Endothelial cell of umbilical vein (primary cell): ENCODE measurements around the gene PLCXD1. TPM values are rescaled to one million over a fixed set of nuclear protein-coding genes. Genes with fewer than 3 reads are reported as not detected.

Experiments used
- BruUV-seq: library from RNA; stranded (reverse); fragments of 400-500 nt; replicated peaks from 2 replicates; lab custom pipeline; 2021; lab: Mats Ljungman, UMichigan
- CTCF ChIA-PET: fragments of 300-600, 350-600 bp; sonication (Branson Sonifier 250); formaldehyde crosslinking; loops from one replicate; lab custom pipeline; 2021; ENCODE audit warnings: antibody characterized with exemption, inconsistent platforms; lab: Charles Lee
- POLR2A ChIA-PET: fragments of 300-600, 350-600 bp; sonication (Branson Sonifier 250); formaldehyde crosslinking; loops from one replicate; lab custom pipeline; 2021; ENCODE audit warnings: antibody characterized with exemption, inconsistent platforms; lab: Charles Lee
- DNase-seq: peaks from one replicate; pipeline ENCODE4 v3.0.0-alpha.2; 2011; ENCODE audit warnings: low read depth, low spot score
- FAIRE-seq: peaks from 2 replicates; lab custom pipeline; 2011; peaks lifted over from hg19 to GRCh38; lab: Jason Lieb, UNC
- H2AFZ ChIP-seq: 2 replicates; pipeline ENCODE4 v1.6.0; 2012; ENCODE audit warnings: low read depth, low read length, control low read depth, inconsistent platforms
- H3K27ac ChIP-seq: 2 replicates; pipeline ENCODE4 v1.5.1; 2011; ENCODE audit warnings: low read depth, mild to moderate bottlenecking, control low read depth, low read length, moderate library complexity; ENCODE audit not compliant: insufficient read depth
- H3K27me3 ChIP-seq, 2 experiments: 2 replicates each; pipeline versions ENCODE4 v1.6.0 to v1.6.1; 2011; ENCODE audit warnings: low read length in 2 of 2, mixed read lengths in 1 of 2; ENCODE audit not compliant: control insufficient read depth in 2 of 2, insufficient read depth in 2 of 2
- H3K36me3 ChIP-seq, 2 experiments: 2 replicates in 1 of 2; 3 replicates in 1 of 2; pipeline ENCODE4 v1.5.1; 2011; ENCODE audit warnings: low read length in 2 of 2, mild to moderate bottlenecking in 1 of 2, moderate library complexity in 1 of 2; ENCODE audit not compliant: control insufficient read depth in 2 of 2, insufficient read depth in 2 of 2; ENCODE audit errors: extremely low read depth in 1 of 2
- H3K4me1 ChIP-seq: 3 replicates; pipeline ENCODE4 v1.5.1; 2011; ENCODE audit warnings: mild to moderate bottlenecking, low read length; ENCODE audit not compliant: control insufficient read depth, insufficient read depth; ENCODE audit errors: extremely low read depth
- H3K4me2 ChIP-seq: 2 replicates; pipeline ENCODE4 v1.6.1; 2011; ENCODE audit warnings: low read length, control low read depth, mixed read lengths; ENCODE audit not compliant: insufficient read depth
- H3K4me3 ChIP-seq, 3 experiments: fragments of 200-600 bp in 1 of 3; sonication (generic), shearing (Covaris generic) in 1 of 3; replicated peaks in 1 of 3; 2 replicates each; pipeline ENCODE4 v1.5.1; 2011 to 2016; ENCODE audit warnings: control low read depth in 3 of 3, low read length in 3 of 3, mild to moderate bottlenecking in 2 of 3, inconsistent platforms in 1 of 3, low read depth in 1 of 3, moderate library complexity in 1 of 3; ENCODE audit not compliant: insufficient read depth in 1 of 3
- H3K79me2 ChIP-seq: 2 replicates; pipeline ENCODE4 v1.6.0; 2012; ENCODE audit warnings: low read length, inconsistent platforms; ENCODE audit not compliant: control insufficient read depth, insufficient read depth
- H3K9ac ChIP-seq: replicated peaks from 2 replicates; pipeline ENCODE3; 2011; ENCODE audit warnings: low read length, control low read depth; ENCODE audit not compliant: insufficient read depth; ENCODE audit errors: extremely low read depth
- H3K9me1 ChIP-seq: replicated peaks from 3 replicates; pipeline ENCODE4 v1.6.0; 2011; ENCODE audit warnings: mild to moderate bottlenecking, low read length; ENCODE audit not compliant: control insufficient read depth, insufficient read depth; ENCODE audit errors: extremely low read depth
- H3K9me3 ChIP-seq: replicated peaks from 2 replicates; pipeline ENCODE4 v1.5.1; 2012; ENCODE audit warnings: low read length, inconsistent platforms; ENCODE audit not compliant: control insufficient read depth, insufficient read depth
- H4K20me1 ChIP-seq: replicated peaks from 2 replicates; pipeline ENCODE3; 2011; ENCODE audit warnings: mild to moderate bottlenecking, low read length; ENCODE audit not compliant: control insufficient read depth, insufficient read depth; ENCODE audit errors: extremely low read depth
- EZH2 ChIP-seq: IDR thresholded peaks from 2 replicates; pipeline ENCODE4 v1.6.1; 2012; ENCODE audit warnings: borderline replicate concordance, low read depth, mild to moderate bottlenecking, moderate library complexity, low read length, inconsistent platforms; ENCODE audit not compliant: severe bottlenecking
- FOS ChIP-seq: IDR thresholded peaks from 2 replicates; pipeline ENCODE4 v1.6.1; 2011; ENCODE audit warnings: mild to moderate bottlenecking, low read length, moderate library complexity, borderline replicate concordance; ENCODE audit not compliant: insufficient read depth
- GATA2 ChIP-seq: IDR thresholded peaks from 2 replicates; pipeline ENCODE4 v1.7.0; 2011; ENCODE audit warnings: low read depth, mild to moderate bottlenecking, moderate library complexity, mixed read lengths, low read length; ENCODE audit not compliant: insufficient read length, insufficient read depth
- JUN ChIP-seq: IDR thresholded peaks from 2 replicates; pipeline ENCODE4 v1.6.1; 2011; ENCODE audit warnings: borderline replicate concordance, low read depth; ENCODE audit not compliant: insufficient read length, insufficient read depth
- MYC ChIP-seq: IDR thresholded peaks from one replicate; pipeline ENCODE4 v1.6.1; 2011; ENCODE audit warnings: mild to moderate bottlenecking, low read depth, low read length
- POLR2A ChIP-seq: IDR thresholded peaks from 2 replicates; pipeline ENCODE4 v1.6.1; 2012; ENCODE audit warnings: low read depth, mild to moderate bottlenecking, control low read depth, low read length
- POLR2AphosphoS5 ChIP-seq: IDR thresholded peaks from 2 replicates; pipeline ENCODE4 v1.6.1; 2012; ENCODE audit warnings: low read depth, mild to moderate bottlenecking, control low read depth, low read length, moderate library complexity; ENCODE audit not compliant: insufficient read depth
- dilution Hi-C: fragments of 300-500 bp; cut with MboI; formaldehyde crosslinking; loops from one replicate; pipeline ENCODE4 v1.15.0; 2019; ENCODE audit warnings: low sequenced_read_pairs; ENCODE audit not compliant: extremely low pct_ligation_motif_present
- intact Hi-C: fragments of 100-400 bp; cut with micrococcal nuclease; formaldehyde crosslinking; loops from one replicate; pipeline ENCODE4 v1.10.0; 2022
- polyA plus RNA-seq, 4 experiments: library from polyadenylated mRNA; depleted of rRNA in 3 of 4; stranded (reverse) in 3 of 4; unstranded in 1 of 4; fragments of >200 nt; gene quantifications; 2 replicates each; pipeline versions ENCODE4 v1.2.1 to v1.2.3, GENCODE V29; 2011 to 2012; ENCODE audit warnings: missing spikeins in 1 of 4
- total RNA-seq: library from RNA; stranded (reverse); gene quantifications from 2 replicates; pipeline ENCODE4 v1.2.3, GENCODE V29; 2021
- TF ChIP-seq, protein P1 (sequence below): IDR thresholded peaks from 2 replicates; pipeline ENCODE4 v1.6.1; 2011; ENCODE audit not compliant: insufficient read depth, insufficient read length
- TF ChIP-seq, protein P2 (sequence below), 2 donors: IDR thresholded peaks; 1 replicate in 1 of 2; 2 replicates in 1 of 2; pipeline ENCODE4 v1.5.1; 2011; ENCODE audit warnings: low read length in 2 of 2, mild to moderate bottlenecking in 2 of 2, moderate library complexity in 2 of 2, control low read depth in 1 of 2, inconsistent platforms in 1 of 2, low read depth in 1 of 2; ENCODE audit not compliant: insufficient read depth in 1 of 2; ENCODE audit errors: extremely low read depth in 1 of 2

Gene PLCXD1
- total and polyA plus RNA-seq, 2 donors (not counting 3 experiments of a cell fraction or from before 2014, with no cell fraction given), result 11.7 to 16.8 TPM

DNA sequence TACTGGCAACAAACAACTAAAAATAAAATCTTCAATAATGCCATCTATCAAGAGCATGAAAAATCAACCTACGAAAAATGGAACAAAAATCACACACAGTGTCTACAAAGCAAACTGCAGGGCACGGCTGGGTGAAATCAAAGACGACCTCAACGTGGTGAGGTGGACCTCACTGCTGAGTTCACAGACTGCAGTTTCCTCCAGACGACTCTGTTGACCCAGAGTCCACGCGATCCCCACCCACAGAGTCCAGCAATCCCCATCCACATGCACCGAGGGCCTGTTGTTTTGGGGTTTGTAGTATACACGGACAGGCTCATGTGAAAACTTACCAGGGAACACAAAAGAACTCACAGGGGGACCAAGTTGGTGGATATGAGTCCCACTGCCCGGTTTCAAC is 68.5 kb downstream of the PLCXD1 start:
- peaks cover 9% of the 10 kb centered on the region for H3K4me1 ChIP-seq
- H3K27ac ChIP-seq, result no peak overlapping the region
- no peak for TF ChIP-seq POLR2AphosphoS5
- TF ChIP-seq MYC, result no peak
- TF ChIP-seq JUN, result no peak
- no peak for TF ChIP-seq FOS
- TF ChIP-seq GATA2, result no peak
- no peak for TF ChIP-seq POLR2A
- TF ChIP-seq, protein P1, sequence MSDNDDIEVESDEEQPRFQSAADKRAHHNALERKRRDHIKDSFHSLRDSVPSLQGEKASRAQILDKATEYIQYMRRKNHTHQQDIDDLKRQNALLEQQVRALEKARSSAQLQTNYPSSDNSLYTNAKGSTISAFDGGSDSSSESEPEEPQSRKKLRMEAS, result no peak
- TF ChIP-seq, protein P2, sequence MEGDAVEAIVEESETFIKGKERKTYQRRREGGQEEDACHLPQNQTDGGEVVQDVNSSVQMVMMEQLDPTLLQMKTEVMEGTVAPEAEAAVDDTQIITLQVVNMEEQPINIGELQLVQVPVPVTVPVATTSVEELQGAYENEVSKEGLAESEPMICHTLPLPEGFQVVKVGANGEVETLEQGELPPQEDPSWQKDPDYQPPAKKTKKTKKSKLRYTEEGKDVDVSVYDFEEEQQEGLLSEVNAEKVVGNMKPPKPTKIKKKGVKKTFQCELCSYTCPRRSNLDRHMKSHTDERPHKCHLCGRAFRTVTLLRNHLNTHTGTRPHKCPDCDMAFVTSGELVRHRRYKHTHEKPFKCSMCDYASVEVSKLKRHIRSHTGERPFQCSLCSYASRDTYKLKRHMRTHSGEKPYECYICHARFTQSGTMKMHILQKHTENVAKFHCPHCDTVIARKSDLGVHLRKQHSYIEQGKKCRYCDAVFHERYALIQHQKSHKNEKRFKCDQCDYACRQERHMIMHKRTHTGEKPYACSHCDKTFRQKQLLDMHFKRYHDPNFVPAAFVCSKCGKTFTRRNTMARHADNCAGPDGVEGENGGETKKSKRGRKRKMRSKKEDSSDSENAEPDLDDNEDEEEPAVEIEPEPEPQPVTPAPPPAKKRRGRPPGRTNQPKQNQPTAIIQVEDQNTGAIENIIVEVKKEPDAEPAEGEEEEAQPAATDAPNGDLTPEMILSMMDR (IDR thresholded peaks at IDR 0.05; ENCODE audit: extremely low read depth in 1 of 2, insufficient read depth in 1 of 2, low read depth in 1 of 2, low read length in 2 of 2), result no peak
- TF ChIP-seq EZH2, result no peak
- dilution Hi-C loops, result no loop called here
- H3K9ac ChIP-seq, result no peak overlapping the region
- no peaks in the 10 kb centered on the region for H3K36me3 ChIP-seq
- BruUV-seq, result no TSS peak
- no peak for DNase-seq
- no peak for FAIRE-seq
- intact Hi-C loops, result no loop called here
- no peak overlapping the region for H3K4me2 ChIP-seq
- no peak overlapping the region for H2AFZ ChIP-seq
- ChIA-PET CTCF (no interaction called here), POLR2A (no interaction called here)
- no peaks in the 10 kb centered on the region for H3K9me3 ChIP-seq
- no peaks in the 10 kb centered on the region for H3K9me1 ChIP-seq
- no peaks in the 10 kb centered on the region for H3K79me2 ChIP-seq
- no peak overlapping the region for H3K4me3 ChIP-seq
- no peaks in the 10 kb centered on the region for H3K27me3 ChIP-seq
- no peaks in the 10 kb centered on the region for H4K20me1 ChIP-seq
